NCI-H748 (cell line): Measurements from ENCODE around the gene ELAVL2.

Experiments
- DNase-seq: peaks from one replicate; lab custom pipeline; 2025; ENCODE audit not compliant: unreplicated experiment; lab: John Stamatoyannopoulos, UW

The ELAVL2 gene

DNA sequence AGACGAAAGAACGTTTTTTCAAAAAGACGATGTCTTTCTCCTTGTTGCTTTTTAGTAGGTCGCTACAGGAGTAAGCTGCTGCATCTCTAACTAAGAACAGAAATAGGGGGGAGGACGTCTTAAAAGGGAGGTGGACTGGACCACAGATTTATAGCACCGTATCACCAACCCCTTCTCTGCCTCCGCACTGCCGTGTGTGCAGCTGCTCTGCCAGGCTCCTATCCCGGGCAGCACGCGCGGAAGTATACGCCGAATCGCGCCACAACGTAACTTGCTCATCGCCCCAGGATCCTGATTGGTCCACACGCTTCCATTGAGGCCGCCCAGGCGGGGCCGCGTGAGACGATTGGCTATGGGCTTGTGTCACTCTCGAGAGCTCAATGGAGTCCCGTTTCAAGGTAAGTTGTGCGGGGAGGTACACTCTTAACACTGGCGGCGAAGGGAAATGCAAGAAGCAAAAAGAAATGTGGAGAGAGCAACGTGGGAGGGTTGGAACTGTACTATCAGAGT is at the start of gene ELAVL2:
TSS of gene ELAVL2 (minus strand) at position 121 of the 510 bp plus-strand sequence. CDS start 64,006 bp downstream, outside the sequence.
- peak; percentile 100 for DNase-seq

DNA sequence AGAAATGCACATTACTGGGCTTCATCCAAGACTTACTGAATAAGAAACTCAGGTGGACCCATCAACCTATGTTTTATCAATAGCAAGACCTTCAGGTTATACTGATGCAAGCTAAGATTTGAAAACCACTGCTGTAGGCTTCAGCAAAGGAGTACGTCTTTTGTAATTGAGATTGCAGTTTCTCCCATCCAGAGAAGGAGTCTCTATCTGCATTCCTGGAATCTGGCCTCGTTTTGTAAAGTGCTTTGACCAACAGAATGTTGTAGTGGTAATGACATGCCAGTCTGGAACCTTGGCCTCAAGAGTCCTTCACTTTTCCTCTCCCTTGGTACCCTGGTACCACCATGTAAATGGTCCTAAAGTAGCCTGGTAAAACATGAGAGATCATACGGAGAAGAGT is 32.2 kb upstream of the ELAVL2 start:
- no peak for DNase-seq

DNA sequence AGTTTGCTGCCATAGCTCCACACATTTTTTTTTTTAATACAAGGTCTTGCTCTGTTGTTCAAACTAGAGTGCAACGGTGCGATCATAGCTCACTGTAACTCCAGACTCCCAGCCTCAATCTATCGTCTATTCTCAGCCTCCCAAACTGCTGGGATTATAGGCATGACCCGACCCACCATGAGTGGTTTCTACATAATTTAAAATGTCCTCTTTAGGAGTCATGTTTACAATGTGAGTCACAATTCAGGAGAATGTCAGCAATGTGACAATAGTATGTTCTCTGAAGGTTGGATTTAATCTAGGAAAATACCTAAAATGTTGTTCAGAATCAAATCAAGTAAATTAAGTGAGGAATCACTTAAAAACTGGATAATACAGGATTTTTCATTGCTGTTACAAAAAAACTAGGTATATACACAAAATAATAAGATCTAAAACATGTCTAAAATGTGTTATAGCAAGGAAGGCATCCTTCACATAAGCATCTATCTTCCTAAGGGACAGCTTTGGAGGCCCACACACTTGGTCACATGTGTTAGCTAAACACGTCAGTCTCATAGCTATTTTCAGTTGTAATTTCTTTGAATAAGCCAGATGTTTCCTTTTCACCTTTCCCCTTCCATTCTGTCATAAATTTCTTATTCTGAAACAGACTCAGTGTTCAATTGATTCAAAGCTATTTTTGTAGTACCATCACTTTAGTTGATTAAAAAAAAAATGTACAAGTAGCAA is 30.0 kb upstream of the ELAVL2 start:
- DNase-seq: no peak

DNA sequence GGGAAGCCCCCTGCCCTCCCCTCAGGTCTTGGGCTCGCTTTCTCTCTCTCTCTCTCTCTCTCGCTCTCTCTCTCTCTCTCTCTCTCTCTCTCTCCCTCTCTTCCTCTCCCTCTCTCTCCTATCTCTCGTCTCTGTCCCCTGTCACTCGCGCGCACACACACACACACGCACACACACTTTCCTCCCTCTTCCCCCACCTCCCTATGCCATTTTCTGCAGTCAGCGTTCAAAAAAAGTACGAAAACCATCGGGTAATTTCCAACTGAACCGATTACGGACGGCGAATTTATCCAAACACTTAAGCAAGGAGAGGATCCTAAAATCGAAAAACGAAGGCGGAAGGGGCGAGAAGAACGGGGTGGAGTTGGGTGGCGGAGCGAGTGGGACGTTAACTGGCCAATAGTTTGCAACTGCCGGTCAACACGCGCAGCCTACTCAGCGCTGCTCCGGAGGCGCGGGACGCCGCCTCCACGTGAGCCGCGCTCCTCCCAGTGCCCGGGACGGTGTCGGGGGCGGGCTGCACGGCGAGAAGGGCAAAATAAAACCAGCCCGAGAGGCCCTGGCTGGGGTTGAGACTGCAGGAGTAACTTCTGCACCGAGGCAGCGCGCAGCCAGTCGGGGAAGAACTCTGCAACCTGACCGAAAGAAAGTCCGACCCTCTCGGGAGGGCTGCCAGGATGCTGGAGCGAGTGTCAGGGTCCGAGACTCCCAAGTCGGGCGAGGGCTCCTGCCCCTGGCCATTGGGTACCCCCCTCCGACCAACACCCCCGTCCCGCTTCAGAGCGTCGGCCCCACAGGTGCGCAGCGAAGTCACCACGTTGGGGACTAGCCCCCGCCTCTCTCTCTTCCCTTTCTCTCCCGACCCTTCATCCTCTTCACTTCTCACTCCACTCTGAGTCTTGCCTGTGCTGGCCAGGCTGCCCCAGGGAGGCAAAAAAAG is 24.9 kb upstream of the ELAVL2 start:
- peak; percentile 62 for DNase-seq

DNA sequence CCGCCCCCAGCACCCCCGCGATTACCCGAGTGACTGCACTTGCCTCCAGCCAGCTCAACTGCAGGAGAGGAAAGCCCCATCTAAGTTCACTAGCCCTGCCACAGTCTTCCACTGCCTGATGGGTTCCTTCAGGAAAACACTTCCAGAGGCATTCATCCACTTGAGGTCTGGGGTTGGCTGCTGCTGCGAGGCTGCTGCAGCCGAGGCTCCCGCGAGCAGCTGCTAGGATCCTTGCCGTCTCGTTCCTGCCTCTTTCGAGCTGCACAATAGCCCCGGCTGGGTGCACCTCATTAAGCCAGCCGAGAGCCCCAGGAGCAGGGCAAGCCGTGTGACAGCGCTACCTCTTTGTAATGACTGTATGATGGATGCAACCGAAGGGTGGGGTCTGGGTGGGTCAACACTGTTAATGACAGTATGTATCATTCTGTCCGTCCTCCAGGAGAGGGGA is 24.2 kb upstream of the ELAVL2 start:
- DNase-seq: peak; percentile 81

DNA sequence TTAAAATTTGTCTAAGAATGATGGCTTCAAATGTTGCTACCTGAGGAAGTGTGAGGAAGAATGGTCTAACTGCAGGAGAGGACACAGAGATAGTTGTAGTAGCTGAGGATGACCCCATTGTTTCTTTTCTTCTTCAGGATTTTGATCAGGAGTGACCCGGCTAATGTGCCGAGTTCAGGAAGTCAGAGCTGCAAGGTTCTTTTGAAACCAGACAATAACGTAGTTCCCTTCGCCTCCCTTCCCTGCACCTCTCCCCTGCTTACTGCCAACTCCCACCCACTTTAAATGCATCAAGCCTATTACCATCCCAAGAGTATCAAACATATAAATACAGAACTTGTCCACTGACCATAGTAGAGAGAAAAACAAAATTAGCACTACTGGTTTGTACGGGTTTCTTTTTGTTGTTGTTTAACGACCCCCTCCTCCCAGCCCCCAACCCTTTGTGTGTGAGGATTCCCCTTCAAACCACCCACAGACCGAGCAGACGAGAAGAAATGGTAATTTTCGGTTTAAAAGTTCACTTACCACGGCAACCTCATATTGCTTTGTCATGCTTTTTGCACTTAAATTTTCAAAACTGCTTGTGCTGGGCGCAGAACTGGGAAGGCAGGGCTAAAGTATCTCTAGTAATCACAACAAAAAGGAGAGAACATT is 23.5 kb upstream of the ELAVL2 start:
- peak; percentile 43 for DNase-seq

DNA sequence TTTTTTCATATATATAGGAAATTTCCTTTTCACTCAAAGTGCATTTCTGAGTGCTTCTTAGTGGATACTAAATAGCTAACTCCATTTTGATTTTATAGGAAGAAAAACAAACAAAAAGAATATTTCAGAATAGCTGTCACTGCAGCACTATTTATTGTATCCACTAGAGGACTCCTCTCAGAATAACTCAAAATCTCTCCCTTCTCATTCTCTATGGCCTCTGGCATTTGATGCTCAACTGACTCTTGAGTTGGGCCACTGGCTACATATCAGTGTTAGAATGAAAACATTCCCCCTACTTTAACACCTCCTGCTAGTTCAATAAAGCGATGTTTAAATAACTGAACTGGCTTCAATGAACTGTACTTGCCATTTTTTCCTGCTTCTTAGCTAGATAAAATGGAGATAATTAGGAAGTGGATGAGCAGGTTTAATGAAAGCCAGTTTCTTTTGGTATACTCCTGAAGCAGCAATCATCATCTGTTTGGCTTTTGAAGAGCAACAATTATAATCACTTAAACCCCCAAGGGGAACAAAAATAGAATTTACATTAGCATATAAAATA is 16.6 kb upstream of the ELAVL2 start:
- DNase-seq: peak; percentile 47

DNA sequence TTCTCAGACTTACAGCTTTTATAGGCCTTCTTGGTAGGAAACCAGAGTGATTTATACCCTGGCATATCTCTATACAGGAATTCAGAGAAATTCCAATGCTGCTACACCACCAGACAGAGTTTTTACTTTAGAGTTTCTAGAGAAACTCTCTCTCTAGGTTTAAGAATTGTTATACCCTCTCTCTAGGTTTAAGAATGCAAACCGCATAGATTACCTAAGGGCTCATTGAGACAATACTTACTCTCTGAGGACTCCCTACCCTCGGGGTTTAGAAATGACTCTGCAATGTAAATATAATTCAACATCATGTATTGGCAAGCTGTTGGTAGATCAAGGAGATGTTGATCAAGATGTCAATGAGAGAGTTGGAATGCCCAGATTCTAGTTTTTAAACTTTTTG is 15.3 kb upstream of the ELAVL2 start:
- DNase-seq: no peak

DNA sequence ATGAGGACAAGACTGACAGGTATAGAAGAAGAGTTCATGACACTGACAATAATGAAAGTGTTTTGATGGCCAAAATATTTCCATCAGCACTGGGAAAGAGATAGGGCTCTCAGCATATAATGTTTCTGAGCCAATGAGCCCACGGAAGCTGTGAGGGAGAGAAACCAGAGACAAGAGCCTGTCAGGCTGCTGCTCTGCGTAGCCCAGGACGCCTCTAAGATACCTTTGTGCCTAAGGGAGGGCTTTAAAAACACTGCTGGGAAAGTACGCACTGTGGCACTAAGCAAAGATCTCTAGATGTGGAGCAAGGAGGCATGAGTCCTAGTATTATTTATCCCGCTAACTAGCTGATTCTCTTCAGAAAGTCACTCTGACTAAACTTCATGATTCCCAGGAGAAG is 11.0 kb upstream of the ELAVL2 start:
- no peak for DNase-seq

DNA sequence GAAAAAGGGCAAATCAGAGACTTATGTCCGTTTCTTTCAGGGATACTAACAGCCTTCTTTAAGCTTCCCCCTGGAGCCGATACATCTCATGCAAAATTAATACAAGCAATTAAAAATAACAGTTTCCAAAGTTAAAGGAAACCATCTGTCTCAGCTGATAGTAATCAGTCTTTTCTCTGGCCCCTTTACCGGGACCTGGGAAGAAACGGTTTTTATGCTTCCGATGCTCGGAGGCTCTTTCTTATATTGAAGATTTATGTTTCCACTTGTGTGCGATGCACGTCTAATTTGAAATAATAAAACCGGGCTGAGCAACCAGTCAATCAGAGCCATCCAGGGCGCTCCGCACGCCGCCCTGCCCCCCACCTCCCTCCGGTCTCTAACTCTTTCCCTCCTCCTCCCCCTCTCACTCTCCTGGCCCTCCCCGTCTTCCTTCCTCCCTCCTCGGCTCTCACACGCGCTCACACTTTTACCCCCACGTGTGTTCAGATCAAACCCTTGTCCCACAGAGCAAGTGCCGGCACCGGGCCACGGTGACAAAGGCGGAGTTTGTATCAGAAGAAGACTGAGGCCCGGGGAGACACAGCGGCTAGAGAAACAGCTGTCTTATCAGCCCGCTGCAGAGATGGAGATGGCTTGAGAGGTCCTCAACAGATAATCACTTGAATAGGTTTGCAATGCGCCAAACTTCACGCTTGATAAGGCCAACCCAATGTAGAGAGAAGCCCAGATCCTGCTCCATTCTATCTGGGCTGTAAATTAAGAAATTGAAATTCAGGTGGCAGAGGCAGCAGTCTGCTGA is 5.1 kb upstream of the ELAVL2 start:
- DNase-seq: peak; percentile 55

DNA sequence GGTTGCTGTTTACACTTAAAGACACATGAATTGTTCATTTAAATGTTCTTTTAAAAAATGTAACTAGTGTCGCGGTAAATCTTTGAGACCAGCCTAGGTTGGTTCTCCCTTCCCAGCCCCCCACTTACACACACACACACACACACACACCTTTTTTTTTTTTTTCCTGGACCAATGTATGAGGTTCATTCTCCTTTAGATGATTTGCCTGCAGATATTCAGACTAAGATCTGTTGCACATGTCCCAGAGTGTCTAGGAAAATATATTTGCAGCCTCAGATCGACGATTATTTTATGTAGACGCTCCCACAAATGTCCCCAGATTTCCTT is 4.4 kb upstream of the ELAVL2 start:
- no peak for DNase-seq

DNA sequence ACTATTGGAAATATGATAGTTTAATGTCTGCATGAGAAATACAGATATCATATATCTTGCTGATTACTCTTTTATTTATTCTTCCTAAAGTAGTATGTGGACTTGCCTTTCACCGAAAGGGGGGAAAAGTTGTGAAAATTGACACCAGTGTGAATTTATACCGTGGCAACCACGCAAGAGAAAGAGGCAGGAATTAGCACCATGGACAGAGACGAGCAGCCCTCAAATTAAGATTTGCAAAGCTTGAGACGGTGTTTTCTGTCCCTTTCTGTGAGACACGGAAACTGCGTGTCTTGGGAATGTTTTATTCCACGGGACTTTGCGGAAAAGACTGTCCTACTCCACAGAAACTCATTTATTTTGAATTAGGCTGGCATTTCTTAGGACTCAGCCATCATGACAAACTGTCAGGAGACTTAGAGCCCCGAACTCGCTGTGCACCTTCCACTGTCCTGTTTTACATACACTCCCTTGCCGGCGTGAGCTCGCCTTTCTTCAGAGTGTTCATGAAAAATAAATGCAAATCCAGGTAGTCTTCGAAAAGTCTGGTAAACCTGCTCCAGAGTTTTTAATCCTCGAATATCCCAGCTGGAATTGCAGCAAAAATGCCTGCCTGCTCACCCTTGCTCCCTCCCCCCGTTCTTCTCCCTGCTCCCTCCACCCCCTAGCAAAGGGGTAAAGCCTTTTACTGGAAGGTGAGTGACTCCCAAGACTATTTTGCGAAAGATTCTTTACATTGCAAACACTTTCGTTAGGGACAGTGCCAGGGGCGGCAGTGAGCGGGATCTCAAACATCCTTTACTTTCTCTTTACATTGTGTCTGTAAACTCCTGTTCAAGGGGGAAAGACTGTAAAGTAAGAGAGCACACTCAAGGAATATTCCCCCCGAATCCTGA is 3.8 kb upstream of the ELAVL2 start:
- DNase-seq: peak; percentile 29

DNA sequence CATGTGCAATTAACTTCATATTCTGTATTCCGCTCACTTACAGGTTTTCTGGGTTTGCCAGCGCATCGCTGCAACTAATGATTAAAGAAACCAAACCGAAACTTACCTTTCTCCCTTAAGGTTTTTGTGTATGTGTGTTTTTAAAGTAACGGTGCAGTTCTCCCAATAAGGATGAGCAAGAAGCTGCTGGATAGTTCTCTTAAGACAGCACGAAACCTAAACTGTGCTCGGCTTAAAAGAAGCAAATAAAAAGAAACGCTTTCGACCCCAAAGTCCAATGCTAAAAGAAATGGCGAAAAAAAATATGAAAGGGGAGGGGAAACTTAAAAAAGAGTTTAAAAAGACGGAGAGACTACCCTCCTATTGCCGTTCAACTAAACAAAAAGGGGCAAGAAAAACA is 340 bp downstream of the ELAVL2 start:
- no peak for DNase-seq

DNA sequence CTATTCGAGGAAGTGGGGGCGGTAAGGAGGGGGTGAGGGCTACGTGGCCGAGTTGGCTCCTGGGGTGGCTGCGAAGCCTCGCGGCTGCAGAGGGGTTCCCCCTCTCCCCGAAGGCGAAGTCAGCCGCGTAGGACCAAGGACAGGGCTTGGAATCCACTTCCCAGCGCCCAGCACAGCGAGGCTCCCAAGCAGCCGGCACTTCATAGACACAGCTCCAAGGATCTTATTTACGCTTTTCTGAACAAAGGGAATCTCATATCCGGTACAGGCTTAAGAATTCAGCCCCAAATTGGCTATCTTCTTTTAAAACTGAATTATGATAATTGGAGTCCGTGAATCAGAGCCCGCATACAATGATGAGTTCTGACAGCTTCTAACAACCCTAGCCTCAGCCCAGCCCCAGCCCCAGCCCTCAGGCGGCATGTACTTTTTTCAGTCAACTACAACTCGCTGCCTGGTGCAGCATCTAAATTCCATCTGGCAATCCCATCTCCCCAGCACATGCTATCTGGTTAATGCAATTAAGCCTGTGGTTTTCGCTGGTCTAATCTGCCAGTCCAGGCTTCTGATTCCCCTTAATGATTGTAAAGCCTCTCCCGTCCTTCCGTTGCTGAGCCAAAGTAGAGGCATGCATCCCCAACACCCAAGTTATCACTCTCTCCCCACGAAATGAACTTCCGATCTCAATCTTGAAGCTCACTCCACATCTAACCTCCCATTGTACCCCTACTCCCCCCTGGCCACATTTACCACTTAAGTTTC is 1.0 kb downstream of the ELAVL2 start:
- peak; percentile 62 for DNase-seq

DNA sequence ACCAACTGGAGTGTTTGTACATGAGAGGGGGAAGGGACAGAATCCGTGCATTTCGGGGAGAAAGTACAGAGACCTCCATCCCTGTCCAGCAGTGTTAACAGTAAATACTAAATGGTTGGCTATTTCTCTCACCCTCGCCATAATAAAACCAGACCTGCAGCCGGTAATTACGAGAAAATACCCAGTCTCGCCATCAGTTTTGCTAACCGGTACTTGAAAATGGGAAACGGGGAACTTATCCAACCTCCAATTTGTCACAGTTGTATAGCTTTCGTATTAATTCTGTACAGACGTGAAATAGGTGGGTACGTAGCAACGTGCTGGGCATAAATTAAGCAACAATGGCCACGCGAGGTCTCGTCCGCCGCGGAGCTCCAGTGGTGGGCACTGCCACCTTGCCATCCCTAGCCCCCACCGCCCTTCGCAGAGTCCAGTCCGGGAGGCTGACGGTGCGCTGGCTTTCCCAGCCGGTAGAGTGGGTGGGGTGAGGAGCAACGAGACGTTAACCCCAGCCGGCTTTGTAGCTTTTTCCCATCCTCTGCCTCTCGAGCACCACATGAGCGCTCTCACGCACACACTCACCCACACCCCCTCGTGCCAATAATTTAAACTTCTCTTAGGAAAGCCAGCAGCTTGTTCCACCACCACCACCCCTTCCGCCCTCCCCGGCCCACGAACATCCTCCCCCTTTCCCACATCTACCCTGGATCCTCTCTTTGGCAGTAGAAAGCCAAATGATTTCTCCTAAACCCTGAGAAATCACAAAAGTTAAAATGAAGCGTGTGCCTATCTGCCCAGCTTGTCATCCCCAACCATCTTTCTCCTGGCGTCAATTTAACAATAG is 1.8 kb downstream of the ELAVL2 start:
- DNase-seq: peak; percentile 58

DNA sequence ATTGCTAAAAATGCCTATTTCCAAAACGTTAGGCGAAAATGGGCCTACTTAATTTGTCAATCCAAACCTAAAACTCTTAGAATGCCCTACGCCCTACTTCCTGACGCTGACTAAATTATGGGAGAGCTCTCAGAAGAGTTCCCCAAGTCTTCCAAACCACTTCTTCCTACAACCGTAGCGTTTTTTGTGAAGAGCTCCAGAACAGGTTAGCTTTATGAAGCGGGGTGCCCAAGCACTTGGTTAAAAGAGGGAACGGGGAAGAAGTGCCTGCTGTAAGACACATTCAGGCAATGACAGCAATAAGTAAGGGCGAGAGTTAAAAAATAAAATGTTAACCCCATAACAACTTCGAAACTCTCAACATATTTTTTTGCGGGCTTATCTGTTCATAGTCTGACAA is 2.8 kb downstream of the ELAVL2 start:
- no peak for DNase-seq

DNA sequence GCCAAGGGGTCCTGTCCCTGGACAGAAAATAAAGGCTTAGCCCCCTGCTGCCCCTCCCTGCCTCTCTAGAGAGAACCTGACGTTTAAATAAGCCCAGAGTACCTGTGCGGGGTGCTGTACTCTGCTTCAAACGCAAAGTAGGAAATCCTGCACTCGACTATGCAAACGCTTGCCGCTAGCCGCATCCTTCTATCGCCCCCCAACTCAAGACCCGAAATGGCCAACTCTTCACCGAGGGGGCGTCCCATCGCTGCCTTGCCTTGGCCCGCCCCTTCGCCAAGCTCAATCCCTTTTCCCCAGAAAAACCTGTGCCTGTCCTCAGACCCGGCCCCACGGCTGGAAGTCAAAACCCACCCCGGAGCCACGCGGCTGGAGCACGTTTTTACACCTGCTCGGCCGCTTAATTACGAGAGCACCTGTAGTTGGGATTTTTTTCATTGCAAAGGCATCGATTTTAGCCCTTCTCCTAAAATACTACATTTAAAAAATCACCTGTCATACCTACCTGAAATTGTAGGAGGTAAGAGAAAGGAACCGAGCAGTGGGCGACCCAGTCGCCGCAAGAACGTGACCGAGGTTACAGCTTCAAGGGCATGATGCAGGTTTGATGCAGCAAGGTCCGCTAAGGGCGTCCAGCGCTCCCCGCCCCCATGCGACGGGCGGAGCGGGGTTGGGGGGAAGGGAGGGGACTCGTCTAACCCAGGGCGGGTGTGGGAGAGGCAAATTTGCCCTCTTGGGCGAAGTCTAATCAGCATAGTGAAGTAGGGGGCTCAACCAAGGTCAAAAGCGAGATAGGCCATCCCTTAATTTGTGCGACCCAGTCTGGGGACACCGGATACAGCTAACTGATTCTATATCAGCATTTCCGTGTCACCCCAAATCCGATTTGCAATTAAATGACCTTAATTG is 3.5 kb downstream of the ELAVL2 start:
- DNase-seq: peak; percentile 28
